Skeletal muscle tissue (tissue), 4 donors: Measurements from ENCODE around the gene XBP1. TPM values are rescaled to one million over a fixed set of nuclear protein-coding genes. Genes with fewer than 3 reads are reported as not detected.
A peak's percentile ranks its signal among the peaks of the same experiment; 100 is the strongest.
"Not testable (repeated sequence)": the region's sequence is repeated elsewhere in the genome, so short reads cannot be mapped to it uniquely, and the experiment has no call there.

Experiments used
- H3K27ac ChIP-seq: one replicate; pipeline ENCODE4 v1.7.0; 2013; ENCODE audit warnings: mild to moderate bottlenecking, low read depth, low read length, inconsistent platforms
- H3K27me3 ChIP-seq, 3 donors: one replicate each; pipeline ENCODE4 v1.7.0; 2013; ENCODE audit warnings: low read length in 3 of 3; ENCODE audit not compliant: control insufficient read depth in 3 of 3, insufficient read depth in 3 of 3
- H3K36me3 ChIP-seq, 3 donors: one replicate each; pipeline ENCODE4 v1.7.0; 2013; ENCODE audit warnings: low read length in 3 of 3; ENCODE audit not compliant: control insufficient read depth in 3 of 3, insufficient read depth in 3 of 3
- H3K4me1 ChIP-seq, 3 donors: one replicate each; pipeline ENCODE4 v1.7.0; 2013; ENCODE audit warnings: low read length in 3 of 3, mild to moderate bottlenecking in 3 of 3; ENCODE audit not compliant: control insufficient read depth in 3 of 3, insufficient read depth in 3 of 3
- H3K4me3 ChIP-seq, 3 donors: one replicate each; pipeline ENCODE4 v1.7.0; 2013; ENCODE audit warnings: low read length in 3 of 3
- H3K9ac ChIP-seq, 3 donors: one replicate each; pipeline ENCODE4 v1.7.0; 2013; ENCODE audit warnings: low read length in 3 of 3, mild to moderate bottlenecking in 3 of 3, moderate library complexity in 2 of 3, low read depth in 1 of 3
- H3K9me3 ChIP-seq, 3 donors: one replicate each; pipeline ENCODE4 v1.7.0; 2013; ENCODE audit warnings: low read length in 3 of 3; ENCODE audit not compliant: control insufficient read depth in 3 of 3
- total RNA-seq: library from RNA; depleted of rRNA; stranded (reverse); fragments of >200 nt; gene quantifications from one replicate; pipeline ENCODE4 v1.2.3, GENCODE V29; 2014
- donor health status: Osteomylitis.

XBP1 gene
- 126 TPM for total RNA-seq

DNA sequence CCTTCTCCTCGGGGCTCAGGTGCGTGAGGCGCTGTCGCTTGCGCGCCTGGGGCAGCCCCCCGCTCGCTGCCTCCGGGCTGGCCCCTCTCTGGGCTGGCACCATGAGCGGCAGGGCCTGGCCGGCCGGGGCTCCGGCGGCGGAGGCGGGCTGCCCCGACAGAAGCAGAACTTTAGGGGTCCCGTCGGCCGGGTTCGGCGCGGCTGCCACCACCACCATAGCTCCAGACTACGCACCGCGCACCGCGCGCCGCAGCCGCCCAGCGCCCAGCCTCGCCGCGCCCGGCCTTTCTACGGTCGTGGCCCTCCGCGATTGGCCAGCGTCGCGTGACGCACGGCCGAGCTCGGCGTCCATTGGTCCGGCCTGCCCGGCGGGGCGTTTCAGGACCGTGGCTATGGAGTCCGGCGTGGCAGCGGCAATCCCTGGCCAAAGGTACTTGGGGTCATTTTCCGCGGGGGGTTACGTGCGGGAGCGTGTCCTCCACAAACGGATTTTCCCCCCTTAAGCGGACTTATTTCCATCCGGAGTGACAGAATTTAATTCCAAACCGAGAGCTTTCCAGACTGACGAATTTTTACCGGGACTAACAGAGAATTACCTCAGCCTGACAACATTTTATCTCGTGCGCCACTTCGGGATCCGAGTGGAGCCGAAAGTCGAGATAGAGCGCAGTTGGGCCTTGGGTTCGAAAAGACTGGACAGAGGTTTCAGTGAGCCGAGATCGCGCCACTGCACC, at the start of gene XBP1:
Gene XBP1, minus strand, starts transcription at position 262 of the 734 bp plus-strand sequence.
- peak within 1 kb of the TSS; percentile 95 to 98 (median 96) for H3K9ac ChIP-seq
- H3K36me3 ChIP-seq = peaks cover 14 to 21% (median 16%) of the 10 kb centered on the region in 3 donors
- no peaks in the 10 kb centered on the region for H3K27me3 ChIP-seq
- peak within 1 kb of the TSS; percentile 68 to 93 (median 84) for H3K4me3 ChIP-seq
- H3K9me3 ChIP-seq = no peaks in the 10 kb centered on the region
- peak within 1 kb of the TSS; percentile 99 for H3K27ac ChIP-seq
- peaks cover 13 to 22% (median 17%) of the 10 kb centered on the region in 3 donors for H3K4me1 ChIP-seq

DNA sequence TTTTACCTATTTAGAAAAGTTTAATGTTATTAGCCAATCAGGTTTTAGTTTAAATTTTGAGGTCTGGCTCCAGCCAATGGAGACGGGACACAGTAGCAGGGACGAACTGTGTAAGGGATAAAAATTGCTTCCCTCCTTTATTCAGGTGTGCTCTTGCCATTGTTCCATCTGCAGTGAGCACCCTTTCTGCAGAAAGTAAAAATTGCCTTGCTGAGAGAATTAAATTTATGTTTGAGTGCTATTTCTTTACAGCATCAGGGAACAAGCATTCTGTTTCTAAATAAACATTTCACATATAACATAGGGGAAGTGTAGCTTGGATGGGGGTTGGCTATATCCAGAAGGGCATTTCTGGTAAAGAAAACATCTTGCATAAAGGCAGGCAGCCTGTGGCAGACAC, 46.6 kb upstream of the XBP1 start:
- Histone ChIP-seq H3K4me1 (no peaks in the 10 kb centered on the region), H3K36me3 (no peaks in the 10 kb centered on the region), H3K27me3 (no peaks in the 10 kb centered on the region), H3K9ac (no peak overlapping the region), H3K27ac (no peak overlapping the region), H3K4me3 (no peak overlapping the region), H3K9me3 (no peaks in the 10 kb centered on the region)

DNA sequence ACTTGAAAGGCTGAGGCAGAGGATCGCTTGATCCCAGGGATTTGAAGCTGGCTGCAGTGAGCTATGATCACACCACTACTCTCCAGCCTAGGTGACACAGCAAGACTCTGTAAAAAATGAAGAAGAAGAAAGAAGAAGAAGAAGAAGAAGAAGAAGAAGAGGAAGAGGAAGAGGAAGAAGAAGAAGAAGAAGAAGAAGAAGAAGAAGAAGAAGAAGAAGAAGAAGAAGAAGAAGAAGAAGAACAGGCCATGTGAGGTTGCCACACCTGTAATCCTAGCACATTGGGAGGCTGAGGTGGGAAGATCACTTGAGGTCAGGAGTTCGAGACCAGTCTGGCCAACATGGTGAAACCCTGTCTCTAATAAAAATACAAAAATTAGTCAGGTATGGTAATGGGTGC, 43.9 kb upstream of the XBP1 start:
- not testable (repeated sequence) for H3K9me3 ChIP-seq, H3K36me3 ChIP-seq, H3K27ac ChIP-seq, H3K27me3 ChIP-seq, H3K4me1 ChIP-seq, H3K9ac ChIP-seq, H3K4me3 ChIP-seq

DNA sequence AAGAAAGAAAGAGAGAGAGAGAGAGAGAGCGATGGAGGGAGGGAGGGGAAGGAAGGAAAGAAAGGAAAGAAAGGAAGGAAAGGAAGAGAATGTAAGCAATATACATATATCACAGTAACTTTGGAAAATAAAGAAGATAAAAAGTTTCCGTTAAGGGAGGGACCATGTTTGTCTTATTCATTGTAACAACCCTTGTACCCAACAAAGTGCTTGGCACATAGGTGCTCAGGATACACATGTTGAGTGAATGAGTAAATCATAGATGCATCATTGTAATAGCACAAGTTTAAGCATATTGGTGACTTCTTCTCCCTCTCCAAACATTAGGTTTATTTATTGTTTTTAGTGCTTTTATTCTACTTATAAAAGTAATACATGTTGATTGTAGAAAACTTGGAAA, 43.3 kb upstream of the XBP1 start:
- H3K27me3 ChIP-seq = no peaks in the 10 kb centered on the region
- H3K27ac ChIP-seq = no peak overlapping the region
- no peaks in the 10 kb centered on the region for H3K4me1 ChIP-seq
- H3K9me3 ChIP-seq = no peaks in the 10 kb centered on the region
- H3K4me3 ChIP-seq = no peak overlapping the region
- no peaks in the 10 kb centered on the region for H3K36me3 ChIP-seq
- no peak overlapping the region for H3K9ac ChIP-seq

DNA sequence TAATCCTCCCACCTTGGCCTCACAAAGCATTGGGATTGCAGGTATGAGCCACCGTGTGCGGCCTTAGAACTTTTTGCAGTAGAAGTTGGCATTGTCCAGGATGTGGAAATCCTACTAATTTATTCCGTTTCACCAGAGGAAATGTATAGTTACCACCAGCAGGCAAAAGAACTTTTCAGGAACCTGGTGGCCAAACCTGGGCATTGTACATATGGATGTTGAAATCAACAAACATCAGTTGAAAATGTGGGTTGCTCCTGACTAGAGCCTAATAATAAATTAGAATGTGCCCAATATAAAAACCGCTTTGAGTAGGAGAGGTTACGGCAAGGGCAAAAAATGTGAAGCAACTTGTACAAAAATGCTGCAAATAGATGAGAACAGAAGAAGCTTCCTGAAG, 40.7 kb upstream of the XBP1 start:
- Histone ChIP-seq H3K27me3 (no peaks in the 10 kb centered on the region), H3K4me3 (no peak overlapping the region), H3K27ac (no peak overlapping the region), H3K9me3 (no peaks in the 10 kb centered on the region), H3K36me3 (no peaks in the 10 kb centered on the region), H3K9ac (no peak overlapping the region), H3K4me1 (no peaks in the 10 kb centered on the region)

DNA sequence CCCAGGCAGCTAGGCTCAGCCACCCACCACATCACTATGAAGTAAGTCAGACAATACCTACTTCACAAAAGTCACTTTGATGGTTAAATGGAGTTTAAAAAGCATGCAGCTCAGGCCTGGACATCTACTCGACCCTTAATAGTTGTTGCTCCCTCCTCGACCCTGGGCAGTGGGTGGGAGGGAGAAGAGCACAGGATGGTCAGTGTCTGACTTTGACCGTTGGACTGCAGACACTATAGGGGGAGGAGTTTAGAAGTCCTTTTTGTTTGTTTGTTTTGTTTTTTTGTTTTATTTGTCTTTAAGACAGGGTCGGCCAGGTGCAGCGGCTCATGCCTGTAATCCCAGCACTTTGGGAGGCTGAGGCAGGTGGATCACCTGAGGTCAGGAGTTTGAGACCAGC, 38.6 kb upstream of the XBP1 start:
- no peak overlapping the region for H3K27ac ChIP-seq
- H3K4me3 ChIP-seq = no peak overlapping the region
- no peaks in the 10 kb centered on the region for H3K36me3 ChIP-seq
- no peaks in the 10 kb centered on the region for H3K9me3 ChIP-seq
- H3K4me1 ChIP-seq = no peaks in the 10 kb centered on the region
- H3K27me3 ChIP-seq = no peaks in the 10 kb centered on the region
- H3K9ac ChIP-seq = no peak overlapping the region

DNA sequence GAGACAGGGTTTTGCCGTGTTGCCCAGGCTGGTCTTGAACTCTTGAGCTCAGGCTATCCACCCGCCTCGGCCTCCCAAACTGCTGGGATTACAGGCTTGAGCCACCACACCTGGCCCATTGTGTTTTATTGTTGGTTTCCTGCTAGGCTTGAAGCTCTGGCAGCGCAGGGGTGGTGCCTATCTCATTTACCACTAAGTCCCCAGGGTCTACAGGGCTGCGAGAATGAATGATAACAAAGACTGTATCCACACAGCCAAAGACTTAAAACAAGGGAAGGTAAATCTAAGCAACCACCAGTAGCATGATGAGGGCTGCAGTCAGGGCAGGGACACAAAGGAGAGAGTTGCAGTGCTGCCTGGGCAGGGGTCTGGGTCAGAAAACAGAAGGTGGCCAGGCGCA, 37.3 kb upstream of the XBP1 start:
- Histone ChIP-seq H3K4me3 (no peak overlapping the region), H3K27me3 (no peaks in the 10 kb centered on the region), H3K36me3 (no peaks in the 10 kb centered on the region), H3K4me1 (no peaks in the 10 kb centered on the region), H3K27ac (no peak overlapping the region), H3K9ac (no peak overlapping the region), H3K9me3 (no peaks in the 10 kb centered on the region)

DNA sequence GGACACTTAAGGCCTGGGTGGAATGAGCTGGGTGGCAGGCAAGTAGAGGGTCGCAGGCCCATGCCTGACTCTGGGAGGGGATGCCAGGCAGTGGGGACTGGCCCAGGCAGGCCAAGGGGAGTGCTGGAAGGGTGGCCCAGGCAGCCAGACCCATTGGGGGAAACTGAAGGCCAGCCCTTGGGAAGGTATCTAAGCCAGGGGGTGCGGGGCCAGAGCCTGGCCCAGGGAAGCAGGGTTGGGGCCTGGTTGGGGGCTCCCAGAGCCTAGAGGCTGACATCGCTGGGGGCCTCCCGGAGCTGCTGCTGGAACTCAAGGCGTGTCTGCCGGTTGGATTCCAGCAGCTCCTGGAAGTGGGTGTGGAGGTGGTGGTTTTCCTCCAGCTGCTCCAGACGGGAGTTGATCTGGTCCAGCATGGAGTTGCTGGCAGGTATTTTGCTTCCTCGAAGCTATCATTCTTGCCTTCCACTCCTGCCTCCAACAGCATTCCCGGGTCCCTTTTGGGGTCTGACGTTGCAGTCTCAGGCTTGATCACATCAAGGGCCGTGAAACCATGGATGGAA, 35.3 kb upstream of the XBP1 start:
- H3K9me3 ChIP-seq = no peaks in the 10 kb centered on the region

DNA sequence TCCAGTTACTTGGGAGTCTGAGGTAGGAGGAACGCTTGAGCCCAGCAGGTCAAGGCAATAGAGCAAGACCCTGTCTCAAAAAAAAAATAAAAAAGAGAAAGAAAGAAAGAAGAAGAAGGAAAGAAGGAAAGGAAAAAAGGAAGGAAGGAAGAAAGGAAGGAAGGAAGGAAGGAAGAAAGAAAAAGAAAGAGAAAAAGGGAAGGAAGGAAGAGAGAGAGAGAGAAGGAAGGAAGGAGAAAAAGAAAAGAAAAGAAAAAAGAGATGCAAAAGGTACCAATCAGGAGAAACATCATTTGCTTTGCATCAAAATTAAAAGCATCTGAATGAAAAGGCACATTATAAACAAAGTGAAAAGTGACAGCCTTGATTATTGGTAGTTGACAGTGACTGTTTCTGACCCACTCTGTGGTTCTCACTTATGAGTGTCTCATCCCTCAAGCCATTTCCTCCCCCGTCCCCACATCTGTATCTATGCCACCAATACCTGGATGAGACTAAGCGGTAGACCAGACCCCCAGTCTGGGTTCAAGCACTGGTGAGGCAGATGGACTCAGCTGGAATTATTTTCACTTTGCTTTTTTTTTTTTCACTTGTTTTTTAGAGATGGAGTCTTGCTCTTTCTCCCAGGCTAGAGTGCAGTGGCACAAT, 33.0 kb upstream of the XBP1 start:
- no peaks in the 10 kb centered on the region for H3K27me3 ChIP-seq

More for the DNA sequence above, 35.3 kb upstream of the XBP1 start:
- Histone ChIP-seq H3K9ac (no peak overlapping the region), H3K4me1 (no peaks in the 10 kb centered on the region), H3K4me3 (no peak overlapping the region), H3K27ac (no peak overlapping the region), H3K27me3 (no peaks in the 10 kb centered on the region), H3K36me3 (no peaks in the 10 kb centered on the region)

DNA sequence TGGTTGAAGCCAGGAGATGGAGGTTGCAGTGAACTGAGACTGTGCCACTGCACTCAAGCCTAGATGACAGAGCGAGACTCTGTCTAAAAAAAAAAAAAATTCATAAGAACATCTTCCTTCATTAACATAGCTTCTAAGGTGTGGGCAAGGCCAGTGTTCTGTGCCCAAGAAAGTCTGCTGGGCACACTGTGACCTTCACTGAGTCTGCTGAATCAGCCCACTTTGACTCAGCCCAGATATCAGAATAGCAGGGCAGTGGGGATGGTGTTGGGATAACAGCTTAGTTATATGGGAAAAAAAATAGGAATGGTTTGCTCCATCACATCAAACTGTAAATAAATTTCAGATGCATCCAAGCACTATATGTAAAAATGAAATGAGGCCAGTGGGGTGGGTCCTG, 32.4 kb upstream of the XBP1 start:
- Histone ChIP-seq H3K9ac (no peak overlapping the region), H3K27ac (no peak overlapping the region), H3K27me3 (no peaks in the 10 kb centered on the region), H3K9me3 (no peaks in the 10 kb centered on the region), H3K36me3 (no peaks in the 10 kb centered on the region), H3K4me1 (peaks cover 0 to 11% (median 3%) of the 10 kb centered on the region in 3 donors), H3K4me3 (no peak overlapping the region)

More for the DNA sequence above, 33.0 kb upstream of the XBP1 start:
- Histone ChIP-seq H3K27ac (no peak overlapping the region), H3K4me3 (no peak overlapping the region), H3K9me3 (no peaks in the 10 kb centered on the region), H3K36me3 (no peaks in the 10 kb centered on the region), H3K9ac (no peak overlapping the region), H3K4me1 (peaks cover 0 to 11% (median 3%) of the 10 kb centered on the region in 3 donors)
